B cell (primary cell): Measurements from ENCODE around the gene NR4A3.

ENCODE experiments used
- CTCF ChIP-seq: fragments of 200-600 bp; IDR thresholded peaks from one replicate; pipeline ENCODE4 v1.8.0; 2022; ENCODE audit warnings: antibody characterized with exemption, mild to moderate bottlenecking
- EZH2 ChIP-seq: IDR thresholded peaks from 2 replicates; pipeline ENCODE4 v1.6.1; 2012; ENCODE audit warnings: borderline replicate concordance, low read depth, mild to moderate bottlenecking, moderate library complexity, low read length; ENCODE audit not compliant: insufficient read depth, poor library complexity, severe bottlenecking

- TF ChIP-seq EZH2: no peak
- TF ChIP-seq CTCF: no peak
These were observed 29.8 kb downstream of the NR4A3 start for GRCh38 chr9:99851500-99851822.
